ENCODE measurements around the gene BRD4.

The BRD4 gene

GRCh38 chr19:15222738-15223648 is 109.3 kb downstream of the BRD4 start:
- H3K4me1 ChIP-seq (ENCODE audit: insufficient read depth, low read length): no peaks in the 10 kb centered on the region; the same call in 1 of the 2 replicates
- no peaks in the 10 kb centered on the region for H3K9me3 ChIP-seq (ENCODE audit: insufficient read depth, low read depth, low read length)
- H3K36me3 ChIP-seq (ENCODE audit: insufficient read depth, low read depth, low read length): peaks cover 5% of the 10 kb centered on the region; the same call in 1 of the 2 replicates
- H3K27me3 ChIP-seq (ENCODE audit: insufficient read depth, low read length): no peaks in the 10 kb centered on the region
- peak overlapping the region; percentile 77 for H3K9ac ChIP-seq (ENCODE audit: low read depth, low read length)
- peak overlapping the region; percentile 80 for H3K27ac ChIP-seq (ENCODE audit: low read length)
- peak overlapping the region; percentile 78 for H3K4me3 ChIP-seq (ENCODE audit: low read length)

- H3K36me3 ChIP-seq (ENCODE audit: insufficient read depth, low read depth, low read length): no peaks in the 10 kb centered on the region
- H3K27ac ChIP-seq (ENCODE audit: low read length): no peak overlapping the region
- no peaks in the 10 kb centered on the region for H3K9me3 ChIP-seq (ENCODE audit: insufficient read depth, low read depth, low read length)
- H3K4me3 ChIP-seq (ENCODE audit: low read length): no peak overlapping the region
- H3K9ac ChIP-seq (ENCODE audit: low read depth, low read length): no peak overlapping the region
- H3K27me3 ChIP-seq (ENCODE audit: insufficient read depth, low read length): no peaks in the 10 kb centered on the region
- H3K4me1 ChIP-seq (ENCODE audit: insufficient read depth, low read length): no peaks in the 10 kb centered on the region; the same call in 1 of the 2 replicates
These were observed 111.5 kb downstream of the BRD4 start for GRCh38 chr19:15220833-15221232.

GRCh38 chr19:15218501-15218900 is 113.8 kb downstream of the BRD4 start:
- Histone ChIP-seq H3K4me3 (ENCODE audit: low read length) (no peak overlapping the region), H3K27me3 (ENCODE audit: insufficient read depth, low read length) (no peaks in the 10 kb centered on the region), H3K9me3 (ENCODE audit: insufficient read depth, low read depth, low read length) (no peaks in the 10 kb centered on the region), H3K27ac (ENCODE audit: low read length) (no peak overlapping the region), H3K4me1 (ENCODE audit: insufficient read depth, low read length) (no peaks in the 10 kb centered on the region; the same call in 1 of the 2 replicates), H3K36me3 (ENCODE audit: insufficient read depth, low read depth, low read length) (no peaks in the 10 kb centered on the region), H3K9ac (ENCODE audit: low read depth, low read length) (no peak overlapping the region)

GRCh38 chr19:15216363-15216762 is 116.0 kb downstream of the BRD4 start:
- H3K4me3 ChIP-seq (ENCODE audit: low read length): no peak overlapping the region
- H3K9ac ChIP-seq (ENCODE audit: low read depth, low read length): no peak overlapping the region
- H3K36me3 ChIP-seq (ENCODE audit: insufficient read depth, low read depth, low read length): no peaks in the 10 kb centered on the region
- no peaks in the 10 kb centered on the region for H3K9me3 ChIP-seq (ENCODE audit: insufficient read depth, low read depth, low read length)
- H3K27ac ChIP-seq (ENCODE audit: low read length): no peak overlapping the region
- H3K27me3 ChIP-seq (ENCODE audit: insufficient read depth, low read length): no peaks in the 10 kb centered on the region
- no peaks in the 10 kb centered on the region for H3K4me1 ChIP-seq (ENCODE audit: insufficient read depth, low read length)

GRCh38 chr19:15213715-15214381 is 118.5 kb downstream of the BRD4 start:
- no peak overlapping the region for H3K9ac ChIP-seq (ENCODE audit: low read depth, low read length)
- H3K27ac ChIP-seq (ENCODE audit: low read length): no peak overlapping the region
- no peaks in the 10 kb centered on the region for H3K27me3 ChIP-seq (ENCODE audit: insufficient read depth, low read length)
- no peaks in the 10 kb centered on the region for H3K36me3 ChIP-seq (ENCODE audit: insufficient read depth, low read depth, low read length)
- H3K9me3 ChIP-seq (ENCODE audit: insufficient read depth, low read depth, low read length): no peaks in the 10 kb centered on the region
- H3K4me1 ChIP-seq (ENCODE audit: insufficient read depth, low read length): no peaks in the 10 kb centered on the region
- no peak overlapping the region for H3K4me3 ChIP-seq (ENCODE audit: low read length)

GRCh38 chr19:15212711-15213110 is 119.6 kb downstream of the BRD4 start:
- no peaks in the 10 kb centered on the region for H3K36me3 ChIP-seq (ENCODE audit: insufficient read depth, low read depth, low read length)
- H3K9me3 ChIP-seq (ENCODE audit: insufficient read depth, low read depth, low read length): no peaks in the 10 kb centered on the region
- no peaks in the 10 kb centered on the region for H3K4me1 ChIP-seq (ENCODE audit: insufficient read depth, low read length)
- no peak overlapping the region for H3K4me3 ChIP-seq (ENCODE audit: low read length)
- H3K9ac ChIP-seq (ENCODE audit: low read depth, low read length): no peak overlapping the region
- no peak overlapping the region for H3K27ac ChIP-seq (ENCODE audit: low read length)
- H3K27me3 ChIP-seq (ENCODE audit: insufficient read depth, low read length): no peaks in the 10 kb centered on the region

- Histone ChIP-seq H3K27ac (ENCODE audit: low read length) (no peak overlapping the region), H3K36me3 (ENCODE audit: insufficient read depth, low read depth, low read length) (no peaks in the 10 kb centered on the region), H3K27me3 (ENCODE audit: insufficient read depth, low read length) (no peaks in the 10 kb centered on the region), H3K4me3 (ENCODE audit: low read length) (no peak overlapping the region), H3K4me1 (ENCODE audit: insufficient read depth, low read length) (no peaks in the 10 kb centered on the region), H3K9ac (ENCODE audit: low read depth, low read length) (no peak overlapping the region), H3K9me3 (ENCODE audit: insufficient read depth, low read depth, low read length) (no peaks in the 10 kb centered on the region)
These were observed 122.0 kb downstream of the BRD4 start for GRCh38 chr19:15210323-15210781.

- Histone ChIP-seq H3K36me3 (ENCODE audit: insufficient read depth, low read depth, low read length) (peaks cover 25% of the 10 kb centered on the region), H3K9ac (ENCODE audit: low read depth, low read length) (no peak overlapping the region), H3K4me3 (ENCODE audit: low read length) (peak overlapping the region; percentile 55; the same call in 1 of the 2 replicates), H3K4me1 (ENCODE audit: insufficient read depth, low read length) (peaks cover 10% of the 10 kb centered on the region), H3K9me3 (ENCODE audit: insufficient read depth, low read depth, low read length) (no peaks in the 10 kb centered on the region), H3K27ac (ENCODE audit: low read length) (no peak overlapping the region), H3K27me3 (ENCODE audit: insufficient read depth, low read length) (peaks cover 3% of the 10 kb centered on the region; the same call in 1 of the 2 replicates)
These were observed 130.8 kb downstream of the BRD4 start for GRCh38 chr19:15201374-15202023.

- Histone ChIP-seq H3K4me1 (ENCODE audit: insufficient read depth, low read length) (peaks cover 14% of the 10 kb centered on the region), H3K27me3 (ENCODE audit: insufficient read depth, low read length) (peaks cover 3% of the 10 kb centered on the region; the same call in 1 of the 2 replicates), H3K27ac (ENCODE audit: low read length) (peak within 1 kb of the TSS; percentile 81), H3K9me3 (ENCODE audit: insufficient read depth, low read depth, low read length) (no peaks in the 10 kb centered on the region), H3K9ac (ENCODE audit: low read depth, low read length) (peak within 1 kb of the TSS; percentile 91), H3K4me3 (ENCODE audit: low read length) (peak within 1 kb of the TSS; percentile 96), H3K36me3 (ENCODE audit: insufficient read depth, low read depth, low read length) (peaks cover 27% of the 10 kb centered on the region)
These were observed 131.6 kb downstream of the BRD4 start, which contains the start of gene NOTCH3 for GRCh38 chr19:15200553-15201364. Gene NOTCH3, minus strand, starts transcription at chr19:15200995. Its CDS starts 90 bp downstream, at chr19:15200905.

GRCh38 chr19:15199661-15200552 is 132.4 kb downstream of the BRD4 start:
- peaks cover 27% of the 10 kb centered on the region for H3K36me3 ChIP-seq (ENCODE audit: insufficient read depth, low read depth, low read length)
- H3K4me3 ChIP-seq (ENCODE audit: low read length): peak overlapping the region; percentile 96
- peaks cover 14% of the 10 kb centered on the region for H3K4me1 ChIP-seq (ENCODE audit: insufficient read depth, low read length)
- peak overlapping the region; percentile 91 for H3K9ac ChIP-seq (ENCODE audit: low read depth, low read length)
- peak overlapping the region; percentile 81 for H3K27ac ChIP-seq (ENCODE audit: low read length)
- H3K27me3 ChIP-seq (ENCODE audit: insufficient read depth, low read length): peaks cover 3% of the 10 kb centered on the region; the same call in 1 of the 2 replicates
- H3K9me3 ChIP-seq (ENCODE audit: insufficient read depth, low read depth, low read length): no peaks in the 10 kb centered on the region

Measured in iPS-20b (cell line).